NK-92 (cell line): Measurements from ENCODE around the gene PRICKLE4.

Experiments used
- DNase-seq: peaks from one replicate; lab custom pipeline; 2025; ENCODE audit not compliant: unreplicated experiment; lab: John Stamatoyannopoulos, UW

PRICKLE4 gene

GRCh38 chr6:41770381-41771057, 10.1 kb upstream of the PRICKLE4 start:
- DNase-seq: no peak

GRCh38 chr6:41771058-41771983, 9.3 kb upstream of the PRICKLE4 start:
- DNase-seq: no peak

- no peak for DNase-seq
Observed at GRCh38 chr6:41774841-41775240, 5.7 kb upstream of the PRICKLE4 start.

GRCh38 chr6:41775293-41775882, 5.2 kb upstream of the PRICKLE4 start:
- no peak for DNase-seq

- DNase-seq: no peak
Observed at GRCh38 chr6:41777551-41778285, 2.9 kb upstream of the PRICKLE4 start.

- DNase-seq: no peak
Observed at GRCh38 chr6:41778895-41779294, 1.7 kb upstream of the PRICKLE4 start.

GRCh38 chr6:41779336-41779735, 1.2 kb upstream of the PRICKLE4 start:
- DNase-seq: no peak

GRCh38 chr6:41779788-41780550, 613 bp upstream of the PRICKLE4 start, which contains the start of gene FRS3:
Gene FRS3 (minus strand): TSS chr6:41779900. CDS start chr6:41776987, 2,913 bp downstream.
- DNase-seq: peak; percentile 89

- DNase-seq: no peak
Observed at GRCh38 chr6:41781366-41781730, 766 bp downstream of the PRICKLE4 start.

GRCh38 chr6:41783106-41783780, 2.7 kb downstream of the PRICKLE4 start:
- DNase-seq: no peak

GRCh38 chr6:41784581-41785171, 4.1 kb downstream of the PRICKLE4 start:
- DNase-seq: no peak

GRCh38 chr6:41785254-41785653, 4.7 kb downstream of the PRICKLE4 start:
- DNase-seq: no peak

- no peak for DNase-seq
Observed at GRCh38 chr6:41785689-41786450, 5.3 kb downstream of the PRICKLE4 start.

GRCh38 chr6:41786451-41787218, 6.1 kb downstream of the PRICKLE4 start:
- peak; percentile 34 for DNase-seq

- peak; percentile 69 for DNase-seq
Observed at GRCh38 chr6:41787219-41787917, 6.8 kb downstream of the PRICKLE4 start, which contains the start of gene TOMM6. Gene TOMM6 (plus strand): TSS chr6:41787694. CDS start chr6:41787698, 4 bp downstream.

- DNase-seq: no peak
Observed at GRCh38 chr6:41789390-41789724, 8.8 kb downstream of the PRICKLE4 start.

- no peak for DNase-seq
Observed at GRCh38 chr6:41790045-41790444, 9.5 kb downstream of the PRICKLE4 start.
